T-helper 17 cell (primary cell): ENCODE data around the gene ALOXE3. TPM values are rescaled to one million over a fixed set of nuclear protein-coding genes. Genes with fewer than 3 reads are reported as not detected.
"Not testable (repeated sequence)": the region's sequence is repeated elsewhere in the genome, so short reads cannot be mapped to it uniquely, and the experiment has no call there.

Source experiments
- ATAC-seq: fragments of 150-1000 bp; cut with Tn5 transposase; 2 replicates; pipeline ENCODE4 v1.10.0; 2021; ENCODE audit warnings: mild to moderate bottlenecking, moderate library complexity
- DNase-seq, 3 donors: peaks; one replicate each; pipeline versions ENCODE4 v3.0.0 to v3.0.0-alpha.2; 2020 to 2021
- H3K9me3 ChIP-seq: one replicate; pipeline ENCODE4 v1.7.0; 2013; ENCODE audit warnings: low read length, mild to moderate bottlenecking; ENCODE audit not compliant: control insufficient read depth, poor library complexity, severe bottlenecking
- H3K27ac Mint-ChIP-seq: one replicate; pipeline ENCODE4 v1.8.0; 2022; ENCODE audit warnings: mild to moderate bottlenecking, moderate library complexity, mixed read lengths
- H3K27me3 Mint-ChIP-seq: one replicate; pipeline ENCODE4 v1.8.0; 2022; ENCODE audit warnings: mixed read lengths
- H3K36me3 Mint-ChIP-seq: one replicate; pipeline ENCODE4 v1.8.0; 2022; ENCODE audit warnings: low read depth, mixed read lengths
- H3K4me1 Mint-ChIP-seq: one replicate; pipeline ENCODE4 v1.8.0; 2022; ENCODE audit warnings: mild to moderate bottlenecking, mixed read lengths
- H3K4me3 Mint-ChIP-seq: one replicate; pipeline ENCODE4 v1.8.0; 2022; ENCODE audit warnings: mild to moderate bottlenecking, moderate library complexity, mixed read lengths
- total RNA-seq, 4 donors: library from RNA in 2 of 4; stranded (reverse) in 2 of 4; gene quantifications; one replicate each; pipeline ENCODE4 v1.2.3 and lab custom pipeline; 2022 to 2026

The ALOXE3 gene
- total RNA-seq, 2 donors from 2014 or later: not detected

- DNase-seq (no peak), ATAC-seq (no peak)
- Mint-ChIP-seq H3K27ac (peak overlapping the region; percentile 63), H3K4me3 (peak overlapping the region; percentile 93), H3K36me3 (no peaks in the 10 kb centered on the region), H3K27me3 (peaks cover 5% of the 10 kb centered on the region), H3K4me1 (peaks cover 10% of the 10 kb centered on the region)
- no peaks in the 10 kb centered on the region for H3K9me3 ChIP-seq
These were observed 38.0 kb downstream of the ALOXE3 start for GRCh38 chr17:8080208-8080798.

GRCh38 chr17:8079291-8080207, 38.8 kb downstream of the ALOXE3 start:
- Mint-ChIP-seq H3K36me3 (peaks cover 5% of the 10 kb centered on the region), H3K27ac (peak overlapping the region; percentile 63), H3K4me3 (peak overlapping the region; percentile 93), H3K4me1 (peaks cover 15% of the 10 kb centered on the region), H3K27me3 (peaks cover 13% of the 10 kb centered on the region)
- DNase-seq: peak; percentile 67 to 74 (median 69)
- H3K9me3 ChIP-seq: no peaks in the 10 kb centered on the region
- peak; percentile 83 for ATAC-seq

GRCh38 chr17:8077939-8078338, 40.4 kb downstream of the ALOXE3 start:
- not testable (repeated sequence) for H3K9me3 ChIP-seq, H3K36me3 Mint-ChIP-seq, ATAC-seq, DNase-seq, H3K4me3 Mint-ChIP-seq
- H3K4me1 Mint-ChIP-seq: peaks cover 30% of the 10 kb centered on the region
- peaks cover 27% of the 10 kb centered on the region for H3K27me3 Mint-ChIP-seq
- H3K27ac Mint-ChIP-seq: peak overlapping the region; percentile 60

- no peak for DNase-seq
These were observed 41.6 kb downstream of the ALOXE3 start for GRCh38 chr17:8076502-8077266.

GRCh38 chr17:8075574-8076342, 42.6 kb downstream of the ALOXE3 start:
- H3K27me3 Mint-ChIP-seq: peaks cover 45% of the 10 kb centered on the region
- ATAC-seq: no peak
- peaks cover 11% of the 10 kb centered on the region for H3K36me3 Mint-ChIP-seq
- no peak overlapping the region for H3K27ac Mint-ChIP-seq
- peak overlapping the region; percentile 12 for H3K4me3 Mint-ChIP-seq
- H3K4me1 Mint-ChIP-seq: peaks cover 34% of the 10 kb centered on the region
- no peak for DNase-seq
- no peaks in the 10 kb centered on the region for H3K9me3 ChIP-seq

More at GRCh38 chr17:8076502-8077266, 41.6 kb downstream of the ALOXE3 start:
- H3K4me1 Mint-ChIP-seq: peaks cover 36% of the 10 kb centered on the region
- H3K36me3 Mint-ChIP-seq: peaks cover 11% of the 10 kb centered on the region
- H3K27me3 Mint-ChIP-seq: peaks cover 39% of the 10 kb centered on the region
- H3K27ac Mint-ChIP-seq: no peak overlapping the region
- no peak overlapping the region for H3K4me3 Mint-ChIP-seq
- no peaks in the 10 kb centered on the region for H3K9me3 ChIP-seq
- ATAC-seq: no peak

GRCh38 chr17:8075081-8075480, 43.2 kb downstream of the ALOXE3 start:
- Mint-ChIP-seq H3K4me3 (no peak overlapping the region), H3K27ac (peak overlapping the region; percentile 45), H3K36me3 (peaks cover 11% of the 10 kb centered on the region), H3K27me3 (peaks cover 45% of the 10 kb centered on the region), H3K4me1 (peaks cover 34% of the 10 kb centered on the region)
- DNase-seq: no peak
- no peaks in the 10 kb centered on the region for H3K9me3 ChIP-seq
- ATAC-seq: no peak

- Mint-ChIP-seq H3K4me3 (peak overlapping the region; percentile 92), H3K36me3 (peaks cover 11% of the 10 kb centered on the region), H3K27ac (peak overlapping the region; percentile 45), H3K27me3 (peaks cover 45% of the 10 kb centered on the region), H3K4me1 (peaks cover 29% of the 10 kb centered on the region)
- DNase-seq: no peak
- no peak for ATAC-seq
- H3K9me3 ChIP-seq: no peaks in the 10 kb centered on the region
These were observed 43.8 kb downstream of the ALOXE3 start for GRCh38 chr17:8074554-8074953.

GRCh38 chr17:8073627-8074484, 44.5 kb downstream of the ALOXE3 start:
- Mint-ChIP-seq H3K4me3 (peak overlapping the region; percentile 92), H3K36me3 (peaks cover 11% of the 10 kb centered on the region), H3K27me3 (peaks cover 45% of the 10 kb centered on the region), H3K27ac (peak overlapping the region; percentile 94), H3K4me1 (peaks cover 26% of the 10 kb centered on the region)
- no peaks in the 10 kb centered on the region for H3K9me3 ChIP-seq
- peak; percentile 79 to 85 (median 80) for DNase-seq
- peak; percentile 97 for ATAC-seq

- no peaks in the 10 kb centered on the region for H3K9me3 ChIP-seq
- H3K36me3 Mint-ChIP-seq: peaks cover 11% of the 10 kb centered on the region
- H3K4me1 Mint-ChIP-seq: peaks cover 26% of the 10 kb centered on the region
- DNase-seq (no peak), ATAC-seq (peak; percentile 35)
- H3K4me3 Mint-ChIP-seq: peak overlapping the region; percentile 92
- peaks cover 45% of the 10 kb centered on the region for H3K27me3 Mint-ChIP-seq
- peak overlapping the region; percentile 94 for H3K27ac Mint-ChIP-seq
These were observed 45.4 kb downstream of the ALOXE3 start for GRCh38 chr17:8072729-8073461.

- peak; percentile 22 for ATAC-seq
These were observed 46.0 kb downstream of the ALOXE3 start for GRCh38 chr17:8072341-8072728.

GRCh38 chr17:8071496-8071895, 46.8 kb downstream of the ALOXE3 start:
- no peak overlapping the region for H3K27ac Mint-ChIP-seq
- no peak for ATAC-seq
- H3K27me3 Mint-ChIP-seq: peaks cover 41% of the 10 kb centered on the region

More at GRCh38 chr17:8072341-8072728, 46.0 kb downstream of the ALOXE3 start:
- DNase-seq: no peak
- no peaks in the 10 kb centered on the region for H3K9me3 ChIP-seq
- Mint-ChIP-seq H3K36me3 (peaks cover 11% of the 10 kb centered on the region), H3K4me1 (peaks cover 26% of the 10 kb centered on the region), H3K4me3 (peak overlapping the region; percentile 92), H3K27me3 (peaks cover 42% of the 10 kb centered on the region), H3K27ac (peak overlapping the region; percentile 94)

More at GRCh38 chr17:8071496-8071895, 46.8 kb downstream of the ALOXE3 start:
- no peak for DNase-seq
- H3K4me3 Mint-ChIP-seq: peak overlapping the region; percentile 39
- peaks cover 26% of the 10 kb centered on the region for H3K4me1 Mint-ChIP-seq
- peaks cover 11% of the 10 kb centered on the region for H3K36me3 Mint-ChIP-seq
- no peaks in the 10 kb centered on the region for H3K9me3 ChIP-seq
